Kidney epithelial cell (primary cell): ENCODE results near the gene MRGPRX3. TPM values are rescaled to one million over a fixed set of nuclear protein-coding genes. Genes with fewer than 3 reads are reported as not detected.

Source experiments
- DNase-seq: peaks from one replicate; pipeline ENCODE4 v3.0.0-alpha.2; 2010; ENCODE audit warnings: low read depth
- H3K27me3 ChIP-seq: 2 replicates; pipeline ENCODE4 v1.6.0; 2011; ENCODE audit warnings: low read length; ENCODE audit not compliant: control insufficient read depth, insufficient read depth
- H3K36me3 ChIP-seq: 2 replicates; pipeline ENCODE4 v1.5.1; 2011; ENCODE audit warnings: low read length; ENCODE audit not compliant: control insufficient read depth, insufficient read depth
- H3K4me3 ChIP-seq: 2 replicates; pipeline ENCODE4 v1.5.1; 2011; ENCODE audit warnings: low read depth, mild to moderate bottlenecking, control low read depth, low read length
- CTCF ChIP-seq: IDR thresholded peaks from 2 replicates; pipeline ENCODE4 v1.5.1; 2011; ENCODE audit warnings: mild to moderate bottlenecking, moderate library complexity, low read length, control low read depth, inconsistent platforms; ENCODE audit not compliant: insufficient read depth, poor library complexity, severe bottlenecking
- total RNA-seq: library from RNA; depleted of rRNA; stranded (reverse); fragments of >200 nt; gene quantifications from 2 replicates; pipeline ENCODE4 v1.2.3, GENCODE V29; 2015

The MRGPRX3 gene
- not detected in 2 replicates for total RNA-seq

DNA sequence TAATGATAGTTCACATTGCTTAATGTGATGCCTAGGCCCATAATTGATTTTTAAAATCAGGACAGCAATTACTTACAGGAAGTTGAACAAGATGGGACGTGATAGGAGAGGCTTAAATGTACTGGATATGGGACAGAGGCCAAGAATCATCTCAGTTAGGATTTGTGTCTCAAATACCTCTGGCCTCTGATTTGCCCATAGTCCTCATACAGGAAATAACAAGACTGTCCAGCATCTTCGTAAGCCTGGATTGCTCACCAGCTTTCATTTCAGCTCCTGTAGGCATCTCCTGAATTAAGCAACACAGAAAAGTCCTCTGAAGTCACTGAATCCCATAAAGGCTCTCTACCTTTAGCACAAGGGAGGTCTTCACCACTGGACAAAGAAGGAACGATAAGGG is at the start of gene MRGPRX3:
TSS of gene MRGPRX3 (plus strand) at position 231 of the 400 bp plus-strand sequence. CDS start 4,632 bp downstream, outside the sequence.
- Histone ChIP-seq H3K27me3 (no peaks in the 10 kb centered on the region), H3K4me3 (no peak within 1 kb of the TSS), H3K36me3 (no peaks in the 10 kb centered on the region)
- DNase-seq, result no peak
- TF ChIP-seq CTCF, result no peak

DNA sequence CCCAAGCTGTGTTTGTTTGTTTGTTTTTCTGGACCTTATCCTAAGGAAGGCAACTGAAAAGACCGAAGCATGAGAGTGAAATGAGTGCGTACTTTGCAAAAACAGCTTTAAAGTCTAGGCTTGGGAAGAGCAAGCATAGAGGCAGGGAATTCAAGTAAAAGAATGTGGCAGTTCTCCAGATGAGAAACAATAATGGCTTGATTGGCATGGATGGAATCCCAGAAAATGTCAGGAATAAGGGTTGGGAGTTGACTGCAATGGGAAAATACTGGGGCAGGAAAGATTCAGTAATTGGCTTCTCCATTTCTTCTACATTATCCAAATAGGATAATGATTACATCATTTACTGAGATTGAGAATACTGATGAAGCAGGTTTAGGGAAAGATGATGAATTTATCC is 44.0 kb upstream of the MRGPRX3 start:
- Histone ChIP-seq H3K27me3 (no peaks in the 10 kb centered on the region), H3K36me3 (peaks cover 1% of the 10 kb centered on the region), H3K4me3 (no peak overlapping the region)
- no peak for DNase-seq
- TF ChIP-seq CTCF, result no peak

- H3K36me3 ChIP-seq, result peaks cover 1% of the 10 kb centered on the region
- no peak overlapping the region for H3K4me3 ChIP-seq
- no peak for DNase-seq
- no peaks in the 10 kb centered on the region for H3K27me3 ChIP-seq
- TF ChIP-seq CTCF, result no peak
Observed at GRCh38 chr11:18088966-18089365, 43.4 kb upstream of the MRGPRX3 start.

DNA sequence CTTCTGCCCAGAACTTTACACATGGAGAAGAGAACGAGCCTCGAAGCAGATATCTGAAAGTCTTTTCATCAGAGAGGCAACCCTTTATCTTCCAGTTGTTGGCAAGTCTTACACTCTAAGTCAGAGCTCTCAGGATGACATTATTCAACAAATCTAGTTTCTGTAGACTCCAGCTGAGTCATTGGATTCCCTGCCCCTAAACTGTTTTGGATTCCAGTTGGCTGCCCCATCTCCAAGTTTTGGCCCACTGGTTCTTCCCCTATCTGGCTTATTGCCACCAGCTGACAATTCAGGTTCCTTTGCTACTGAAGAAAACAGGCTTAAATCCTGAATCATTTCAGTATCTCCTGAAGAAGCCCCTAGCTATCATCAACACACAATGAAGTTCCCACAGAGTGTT is 40.6 kb upstream of the MRGPRX3 start:
- Histone ChIP-seq H3K4me3 (no peak overlapping the region), H3K27me3 (no peaks in the 10 kb centered on the region), H3K36me3 (peaks cover 1% of the 10 kb centered on the region)
- no peak for TF ChIP-seq CTCF
- DNase-seq, result no peak

DNA sequence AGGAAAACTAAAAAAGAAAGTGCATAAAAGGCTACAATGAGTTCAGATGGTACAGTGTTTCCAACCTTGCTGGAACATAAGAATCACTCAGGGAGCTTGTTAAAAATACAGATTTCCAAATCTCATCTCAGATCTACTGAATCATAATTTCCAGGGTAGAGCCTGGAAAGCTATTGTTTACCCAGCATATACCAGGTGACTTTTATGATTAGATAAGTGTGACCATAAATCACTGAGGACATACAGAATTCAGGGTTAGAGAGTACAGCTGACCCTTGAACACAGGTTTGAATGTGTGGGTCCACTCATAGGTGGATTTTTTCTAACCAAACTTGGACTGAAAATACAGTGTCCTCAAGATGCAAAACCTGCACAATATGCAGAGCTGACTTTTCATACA is 38.4 kb upstream of the MRGPRX3 start:
- Histone ChIP-seq H3K27me3 (no peaks in the 10 kb centered on the region), H3K4me3 (no peak overlapping the region), H3K36me3 (no peaks in the 10 kb centered on the region)
- DNase-seq, result no peak
- no peak for TF ChIP-seq CTCF

DNA sequence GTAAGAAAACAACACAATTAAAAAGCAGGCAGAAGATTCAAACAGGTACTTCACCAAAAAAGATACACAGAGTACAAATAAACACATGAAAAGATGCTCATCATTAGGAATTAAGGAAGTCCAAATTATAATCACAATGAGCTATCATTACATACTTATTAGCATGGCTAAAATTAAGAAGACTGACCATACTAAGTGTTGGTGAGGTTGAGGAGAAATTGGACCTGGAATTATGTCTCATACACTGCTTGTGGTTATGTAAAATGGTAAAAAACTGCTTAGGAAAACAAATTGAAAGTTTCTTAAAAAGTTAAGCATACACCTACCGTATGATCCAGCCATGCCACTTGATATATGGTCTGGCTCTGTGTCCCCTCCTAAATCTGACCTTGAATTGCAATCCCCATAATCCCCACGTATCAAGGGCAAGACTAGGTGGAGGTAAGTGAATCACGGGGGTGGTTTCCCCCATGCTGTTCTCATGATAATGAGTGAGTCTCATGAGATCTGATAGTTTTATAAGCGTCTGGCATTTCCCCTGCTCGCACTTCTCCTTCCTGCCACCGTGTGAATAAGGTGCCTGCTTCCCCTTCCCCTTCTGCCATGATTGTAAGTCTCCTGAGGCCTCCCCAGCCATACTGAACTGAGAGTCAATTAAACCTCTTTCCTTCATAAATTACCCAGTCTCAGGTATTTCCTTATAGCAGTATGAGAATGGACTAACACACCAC is 31.3 kb upstream of the MRGPRX3 start:
- DNase-seq, result no peak
- H3K4me3 ChIP-seq, result no peak overlapping the region
- no peaks in the 10 kb centered on the region for H3K27me3 ChIP-seq
- TF ChIP-seq CTCF, result no peak
- H3K36me3 ChIP-seq, result no peaks in the 10 kb centered on the region
